MCF 10A (cell line): ENCODE results near the gene COMMD9. TPM values are rescaled to one million over a fixed set of nuclear protein-coding genes. Genes with fewer than 3 reads are reported as not detected.

ENCODE experiments used
- BruUV-seq: library from RNA; stranded (reverse); fragments of 400-500 nt; replicated peaks from 2 replicates; lab custom pipeline; 2021; lab: Mats Ljungman, UMichigan
- CTCF ChIA-PET: fragments of 300-600 bp; sonication (Branson Sonifier 250); formaldehyde crosslinking; extraction: SDS; loops from one replicate; lab custom pipeline; 2021; ENCODE audit warnings: antibody characterized with exemption, inconsistent platforms; lab: Yijun Ruan, JAX
- POLR2A ChIA-PET: fragments of 300-600, 350-650 bp; sonication (Branson Sonifier 250); formaldehyde crosslinking; extraction: SDS; loops from one replicate; lab custom pipeline; 2020; ENCODE audit warnings: antibody characterized with exemption, inconsistent platforms; lab: Yijun Ruan, JAX
- DNase-seq: peaks from one replicate; pipeline ENCODE4 v3.0.0-alpha.2; 2018; ENCODE audit not compliant: unreplicated experiment
- H3K27ac Mint-ChIP-seq: one replicate; pipeline ENCODE4 v1.8.0; 2022; ENCODE audit warnings: mild to moderate bottlenecking, low read depth, mixed read lengths; ENCODE audit not compliant: unreplicated experiment
- H3K27me3 Mint-ChIP-seq: one replicate; pipeline ENCODE4 v1.8.0; 2022; ENCODE audit warnings: mixed read lengths; ENCODE audit not compliant: insufficient read depth, unreplicated experiment
- H3K36me3 Mint-ChIP-seq: one replicate; pipeline ENCODE4 v1.8.0; 2022; ENCODE audit warnings: mild to moderate bottlenecking, moderate library complexity, mixed read lengths; ENCODE audit not compliant: insufficient read depth, unreplicated experiment
- H3K4me1 Mint-ChIP-seq: one replicate; pipeline ENCODE4 v1.8.0; 2022; ENCODE audit warnings: mixed read lengths; ENCODE audit not compliant: insufficient read depth, unreplicated experiment
- H3K4me3 Mint-ChIP-seq: one replicate; pipeline ENCODE4 v1.8.0; 2022; ENCODE audit warnings: mild to moderate bottlenecking, moderate library complexity, mixed read lengths; ENCODE audit not compliant: unreplicated experiment
- H3K9me3 Mint-ChIP-seq: one replicate; pipeline ENCODE4 v1.8.0; 2022; ENCODE audit warnings: mixed read lengths; ENCODE audit not compliant: unreplicated experiment
- intact Hi-C: fragments of 100-400 bp; cut with micrococcal nuclease; formaldehyde crosslinking; loops from 2 replicates; pipeline ENCODE4 v1.14.1; 2022
- total RNA-seq: library from RNA; stranded (reverse); gene quantifications from 2 replicates; pipeline ENCODE4 v1.2.3, GENCODE V29; 2022
- TF ChIP-seq, protein P1 (sequence below): fragments of 200-600 bp; IDR thresholded peaks from one replicate; pipeline ENCODE4 v1.8.0; 2022; ENCODE audit warnings: antibody characterized with exemption, mild to moderate bottlenecking; ENCODE audit not compliant: unreplicated experiment

COMMD9 gene
- total RNA-seq, 1 experiment from 2014 or later: 39.8 TPM

DNA sequence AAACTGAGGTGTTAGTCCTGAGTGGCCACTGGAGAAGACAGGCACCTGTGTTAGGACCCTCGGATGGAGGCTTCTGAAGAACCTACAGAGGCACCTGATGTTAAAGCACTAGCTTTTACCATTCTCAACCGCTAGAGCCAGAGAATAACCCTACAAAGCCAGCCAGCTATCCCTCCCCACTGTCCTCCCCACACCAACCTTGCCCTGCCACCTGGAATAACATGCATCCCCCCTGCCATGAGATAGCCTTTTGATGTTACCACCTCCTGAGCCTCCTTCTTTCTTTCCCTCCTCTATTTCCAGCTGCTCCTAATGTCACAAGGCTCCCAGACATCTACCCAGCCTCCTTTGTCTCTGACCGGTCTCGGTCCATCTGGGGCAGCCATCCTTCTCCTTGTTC, 28.1 kb downstream of the COMMD9 start:
- no TSS peak for BruUV-seq
- no peak for DNase-seq
- peaks cover 6% of the 10 kb centered on the region for H3K36me3 Mint-ChIP-seq
- H3K9me3 Mint-ChIP-seq: no peaks in the 10 kb centered on the region
- intact Hi-C loops: no loop called here
- H3K27me3 Mint-ChIP-seq: no peaks in the 10 kb centered on the region
- CTCF ChIA-PET: interaction anchor here (0.6 to 1.4 kb wide), 4 partner anchors 11 to 439 kb away, joined by 3 to 6 read pairs (median 4); no protein-coding TSS in a partner anchor
- peaks cover 13% of the 10 kb centered on the region for H3K4me1 Mint-ChIP-seq
- TF ChIP-seq, protein P1, sequence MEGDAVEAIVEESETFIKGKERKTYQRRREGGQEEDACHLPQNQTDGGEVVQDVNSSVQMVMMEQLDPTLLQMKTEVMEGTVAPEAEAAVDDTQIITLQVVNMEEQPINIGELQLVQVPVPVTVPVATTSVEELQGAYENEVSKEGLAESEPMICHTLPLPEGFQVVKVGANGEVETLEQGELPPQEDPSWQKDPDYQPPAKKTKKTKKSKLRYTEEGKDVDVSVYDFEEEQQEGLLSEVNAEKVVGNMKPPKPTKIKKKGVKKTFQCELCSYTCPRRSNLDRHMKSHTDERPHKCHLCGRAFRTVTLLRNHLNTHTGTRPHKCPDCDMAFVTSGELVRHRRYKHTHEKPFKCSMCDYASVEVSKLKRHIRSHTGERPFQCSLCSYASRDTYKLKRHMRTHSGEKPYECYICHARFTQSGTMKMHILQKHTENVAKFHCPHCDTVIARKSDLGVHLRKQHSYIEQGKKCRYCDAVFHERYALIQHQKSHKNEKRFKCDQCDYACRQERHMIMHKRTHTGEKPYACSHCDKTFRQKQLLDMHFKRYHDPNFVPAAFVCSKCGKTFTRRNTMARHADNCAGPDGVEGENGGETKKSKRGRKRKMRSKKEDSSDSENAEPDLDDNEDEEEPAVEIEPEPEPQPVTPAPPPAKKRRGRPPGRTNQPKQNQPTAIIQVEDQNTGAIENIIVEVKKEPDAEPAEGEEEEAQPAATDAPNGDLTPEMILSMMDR: no peak
- no peak overlapping the region for H3K27ac Mint-ChIP-seq
- H3K4me3 Mint-ChIP-seq: no peak overlapping the region
- POLR2A ChIA-PET: interaction anchor here (0.7 to 1.9 kb wide), 3 partner anchors 19 to 978 kb away, joined by 3 to 5 read pairs (median 5); partner anchors contain the start of gene COMMD9

DNA sequence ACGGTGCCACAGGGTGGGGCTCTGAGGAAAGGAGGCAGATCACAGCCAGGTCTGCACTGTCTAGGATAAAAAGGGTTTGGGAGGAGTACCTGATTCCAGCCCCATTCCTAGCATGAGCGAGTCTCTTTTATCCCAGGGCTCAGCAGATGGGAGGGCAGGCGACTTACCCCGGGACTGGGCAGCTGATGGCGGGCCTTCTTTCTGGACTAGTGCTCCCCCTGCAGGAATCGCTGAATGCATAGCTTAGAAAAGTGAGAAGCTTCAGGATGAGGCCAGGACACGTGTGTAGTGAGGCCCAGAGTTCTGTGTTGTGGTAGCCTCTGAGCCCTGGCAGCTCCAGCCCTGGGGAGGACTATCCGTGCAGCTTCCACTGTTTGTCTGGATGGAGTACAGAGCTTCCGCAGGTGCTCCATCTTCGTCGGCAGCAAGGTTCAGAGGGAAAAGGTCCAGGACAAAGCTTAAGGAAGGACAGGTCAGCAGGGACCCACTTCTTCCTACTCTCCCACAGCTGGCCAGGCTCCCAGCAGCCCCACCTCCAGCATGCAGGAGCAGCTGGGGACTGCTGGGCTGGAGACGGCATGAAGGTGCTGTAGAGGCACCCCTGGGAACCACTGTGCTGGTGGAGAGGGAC, 30.4 kb downstream of the COMMD9 start:
- Mint-ChIP-seq H3K27ac (no peak overlapping the region), H3K36me3 (peaks cover 6% of the 10 kb centered on the region), H3K4me1 (peaks cover 22% of the 10 kb centered on the region), H3K4me3 (no peak overlapping the region), H3K9me3 (no peaks in the 10 kb centered on the region), H3K27me3 (no peaks in the 10 kb centered on the region)
- peak; percentile 64 for DNase-seq
- intact Hi-C loops: no loop called here
- TF ChIP-seq, protein P1: no peak
- POLR2A ChIA-PET: no interaction called here
- BruUV-seq: no TSS peak
- CTCF ChIA-PET: interaction anchor here (0.5 to 1.4 kb wide), 5 partner anchors 20 to 772 kb away, joined by 3 to 6 read pairs (median 4); no protein-coding TSS in a partner anchor

DNA sequence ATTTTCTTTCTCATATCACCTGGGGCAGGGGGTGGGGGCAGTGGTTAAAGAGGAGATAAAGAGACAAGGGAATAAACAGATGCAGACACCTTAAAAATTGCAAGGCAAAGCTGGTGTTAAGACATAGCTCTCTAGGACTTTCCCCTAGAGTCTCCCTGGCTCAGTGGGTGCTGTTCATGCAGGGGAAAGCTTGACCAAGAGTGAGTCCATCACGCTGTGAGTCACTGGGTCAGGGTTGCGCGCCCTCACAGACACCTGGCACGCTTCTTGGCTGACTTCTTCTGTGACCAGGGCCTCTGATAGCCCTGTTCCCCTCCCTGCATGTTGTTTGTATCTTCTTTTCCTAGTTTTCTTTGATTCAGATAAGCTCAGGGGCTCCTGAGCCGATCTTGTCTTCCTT, 31.9 kb downstream of the COMMD9 start:
- TF ChIP-seq, protein P1: no peak
- Mint-ChIP-seq H3K27ac (no peak overlapping the region), H3K36me3 (peaks cover 11% of the 10 kb centered on the region), H3K27me3 (no peaks in the 10 kb centered on the region), H3K4me1 (peaks cover 22% of the 10 kb centered on the region), H3K4me3 (no peak overlapping the region), H3K9me3 (no peaks in the 10 kb centered on the region)
- CTCF ChIA-PET: interaction anchor here (0.5 to 2.4 kb wide), 6 partner anchors 9 to 648 kb away, joined by 3 to 17 read pairs (median 3); partner anchors contain the start of gene COMMD9
- POLR2A ChIA-PET: interaction anchor here (1.2 kb wide), 1 partner anchor 462 kb away, joined by 4 read pairs; no protein-coding TSS in a partner anchor
- BruUV-seq: no TSS peak
- DNase-seq: peak; percentile 55
- intact Hi-C loops: no loop called here

DNA sequence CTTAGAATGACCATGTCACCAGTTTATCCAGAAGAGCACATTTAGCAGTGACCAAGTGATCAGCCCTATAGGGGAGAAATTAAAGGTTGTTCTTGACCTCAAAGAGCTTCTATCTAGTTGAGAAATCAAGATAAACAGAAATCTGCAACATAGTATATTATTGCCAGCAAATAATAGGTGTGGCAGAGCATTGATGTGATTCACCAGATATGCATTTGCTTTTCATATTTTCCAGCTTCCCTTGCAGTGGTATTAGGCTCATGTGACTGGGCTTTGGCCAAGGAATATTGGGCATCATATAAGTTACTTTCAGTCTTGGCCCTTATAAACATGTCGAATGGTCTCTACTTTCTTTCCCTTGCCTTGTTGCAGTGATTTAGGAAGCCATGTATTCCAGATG, 34.5 kb downstream of the COMMD9 start:
- CTCF ChIA-PET: interaction anchor here (0.9 to 2.1 kb wide), 3 partner anchors 11 to 432 kb away, joined by 3 to 7 read pairs (median 5); no protein-coding TSS in a partner anchor

More for the DNA sequence above, 34.5 kb downstream of the COMMD9 start:
- intact Hi-C loops: no loop called here
- H3K9me3 Mint-ChIP-seq: no peaks in the 10 kb centered on the region
- TF ChIP-seq, protein P1: no peak
- H3K4me3 Mint-ChIP-seq: no peak overlapping the region
- peaks cover 21% of the 10 kb centered on the region for H3K36me3 Mint-ChIP-seq
- peak; percentile 45 for DNase-seq
- no peaks in the 10 kb centered on the region for H3K27me3 Mint-ChIP-seq
- no TSS peak for BruUV-seq
- peak overlapping the region; percentile 74 for H3K27ac Mint-ChIP-seq
- H3K4me1 Mint-ChIP-seq: peaks cover 30% of the 10 kb centered on the region
- POLR2A ChIA-PET: interaction anchor here (1.1 kb wide), 1 partner anchor 99 kb away, joined by 3 read pairs; no protein-coding TSS in a partner anchor
